ENCODE results near the gene FKBP9.

The FKBP9 gene

GRCh38 chr7:33053721-33054120, 96.5 kb downstream of the FKBP9 start:
- no peak for TF ChIP-seq TAF1 (IDR thresholded peaks at IDR 0.05; ENCODE audit: borderline replicate concordance, insufficient read depth, low read length)
- TF ChIP-seq, protein P1, sequence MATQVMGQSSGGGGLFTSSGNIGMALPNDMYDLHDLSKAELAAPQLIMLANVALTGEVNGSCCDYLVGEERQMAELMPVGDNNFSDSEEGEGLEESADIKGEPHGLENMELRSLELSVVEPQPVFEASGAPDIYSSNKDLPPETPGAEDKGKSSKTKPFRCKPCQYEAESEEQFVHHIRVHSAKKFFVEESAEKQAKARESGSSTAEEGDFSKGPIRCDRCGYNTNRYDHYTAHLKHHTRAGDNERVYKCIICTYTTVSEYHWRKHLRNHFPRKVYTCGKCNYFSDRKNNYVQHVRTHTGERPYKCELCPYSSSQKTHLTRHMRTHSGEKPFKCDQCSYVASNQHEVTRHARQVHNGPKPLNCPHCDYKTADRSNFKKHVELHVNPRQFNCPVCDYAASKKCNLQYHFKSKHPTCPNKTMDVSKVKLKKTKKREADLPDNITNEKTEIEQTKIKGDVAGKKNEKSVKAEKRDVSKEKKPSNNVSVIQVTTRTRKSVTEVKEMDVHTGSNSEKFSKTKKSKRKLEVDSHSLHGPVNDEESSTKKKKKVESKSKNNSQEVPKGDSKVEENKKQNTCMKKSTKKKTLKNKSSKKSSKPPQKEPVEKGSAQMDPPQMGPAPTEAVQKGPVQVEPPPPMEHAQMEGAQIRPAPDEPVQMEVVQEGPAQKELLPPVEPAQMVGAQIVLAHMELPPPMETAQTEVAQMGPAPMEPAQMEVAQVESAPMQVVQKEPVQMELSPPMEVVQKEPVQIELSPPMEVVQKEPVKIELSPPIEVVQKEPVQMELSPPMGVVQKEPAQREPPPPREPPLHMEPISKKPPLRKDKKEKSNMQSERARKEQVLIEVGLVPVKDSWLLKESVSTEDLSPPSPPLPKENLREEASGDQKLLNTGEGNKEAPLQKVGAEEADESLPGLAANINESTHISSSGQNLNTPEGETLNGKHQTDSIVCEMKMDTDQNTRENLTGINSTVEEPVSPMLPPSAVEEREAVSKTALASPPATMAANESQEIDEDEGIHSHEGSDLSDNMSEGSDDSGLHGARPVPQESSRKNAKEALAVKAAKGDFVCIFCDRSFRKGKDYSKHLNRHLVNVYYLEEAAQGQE (IDR thresholded peaks at IDR 0.05; ENCODE audit: insufficient read depth in 1 of 2, low read depth in 2 of 2, low read length in 2 of 2), result no peak
- no peak for TF ChIP-seq SIN3A (IDR thresholded peaks at IDR 0.05; ENCODE audit: borderline replicate concordance, insufficient read depth, low read length)
- no peak for TF ChIP-seq FOXP2 (optimal IDR thresholded peaks at IDR 0.05; ENCODE audit: borderline replicate concordance, extremely low read depth, extremely low read length, insufficient read depth)
- no peak for TF ChIP-seq POLR2AphosphoS5 (IDR thresholded peaks at IDR 0.05; ENCODE audit: low read depth, low read length)

GRCh38 chr7:33054261-33054964, 97.2 kb downstream of the FKBP9 start:
- TF ChIP-seq FOXP2 (optimal IDR thresholded peaks at IDR 0.05; ENCODE audit: borderline replicate concordance, extremely low read depth, extremely low read length, insufficient read depth), result no peak
- no peak for TF ChIP-seq TAF1 (IDR thresholded peaks at IDR 0.05; ENCODE audit: borderline replicate concordance, insufficient read depth, low read length)
- TF ChIP-seq POLR2AphosphoS5 (IDR thresholded peaks at IDR 0.05; ENCODE audit: low read depth, low read length), result no peak
- TF ChIP-seq SIN3A (IDR thresholded peaks at IDR 0.05; ENCODE audit: borderline replicate concordance, insufficient read depth, low read length), result no peak
- TF ChIP-seq, protein P1 (IDR thresholded peaks at IDR 0.05; ENCODE audit: insufficient read depth in 1 of 2, low read depth in 2 of 2, low read length in 2 of 2), result no peak

DNA sequence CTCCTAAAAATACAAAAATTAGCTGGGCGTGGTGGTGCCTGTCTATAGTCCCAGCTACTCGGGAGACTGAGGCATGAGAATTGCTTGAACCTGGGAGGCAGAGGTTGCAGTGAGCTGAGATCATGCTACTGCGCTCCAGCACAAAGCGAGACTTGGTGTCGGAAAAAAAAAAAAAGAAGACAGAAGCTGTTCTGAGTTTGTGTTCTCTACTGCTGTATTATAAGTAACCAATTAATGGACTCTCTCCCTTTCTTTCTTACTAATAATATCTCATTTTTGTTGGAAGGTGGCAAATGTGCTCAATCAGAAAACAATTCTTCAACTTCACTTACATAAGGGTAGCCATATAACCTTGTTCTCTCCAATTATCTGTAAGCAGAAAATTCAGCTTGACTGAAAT, 97.9 kb downstream of the FKBP9 start:
- no peak for TF ChIP-seq FOXP2 (optimal IDR thresholded peaks at IDR 0.05; ENCODE audit: borderline replicate concordance, extremely low read depth, extremely low read length, insufficient read depth)
- TF ChIP-seq SIN3A (IDR thresholded peaks at IDR 0.05; ENCODE audit: borderline replicate concordance, insufficient read depth, low read length), result no peak
- no peak for TF ChIP-seq TAF1 (IDR thresholded peaks at IDR 0.05; ENCODE audit: borderline replicate concordance, insufficient read depth, low read length)
- TF ChIP-seq, protein P1 (IDR thresholded peaks at IDR 0.05; ENCODE audit: insufficient read depth in 1 of 2, low read depth in 2 of 2, low read length in 2 of 2), result no peak
- TF ChIP-seq POLR2AphosphoS5 (IDR thresholded peaks at IDR 0.05; ENCODE audit: low read depth, low read length), result no peak

Data from PFSK-1 (cell line).